Endothelial cell of umbilical vein (primary cell): ENCODE measurements around the gene ALOX5. TPM values are rescaled to one million over a fixed set of nuclear protein-coding genes. Genes with fewer than 3 reads are reported as not detected.

Experiments used
- BruUV-seq: library from RNA; stranded (reverse); fragments of 400-500 nt; replicated peaks from 2 replicates; lab custom pipeline; 2021; lab: Mats Ljungman, UMichigan
- CTCF ChIA-PET: fragments of 300-600, 350-600 bp; sonication (Branson Sonifier 250); formaldehyde crosslinking; loops from one replicate; lab custom pipeline; 2021; ENCODE audit warnings: antibody characterized with exemption, inconsistent platforms; lab: Charles Lee
- POLR2A ChIA-PET: fragments of 300-600, 350-600 bp; sonication (Branson Sonifier 250); formaldehyde crosslinking; loops from one replicate; lab custom pipeline; 2021; ENCODE audit warnings: antibody characterized with exemption, inconsistent platforms; lab: Charles Lee
- DNase-seq: peaks from one replicate; pipeline ENCODE4 v3.0.0-alpha.2; 2011; ENCODE audit warnings: low read depth, low spot score
- FAIRE-seq: peaks from 2 replicates; lab custom pipeline; 2011; peaks lifted over from hg19 to GRCh38; lab: Jason Lieb, UNC
- H2AFZ ChIP-seq: 2 replicates; pipeline ENCODE4 v1.6.0; 2012; ENCODE audit warnings: low read depth, low read length, control low read depth, inconsistent platforms
- H3K27ac ChIP-seq: 2 replicates; pipeline ENCODE4 v1.5.1; 2011; ENCODE audit warnings: low read depth, mild to moderate bottlenecking, control low read depth, low read length, moderate library complexity; ENCODE audit not compliant: insufficient read depth
- H3K27me3 ChIP-seq, 2 experiments: 2 replicates each; pipeline versions ENCODE4 v1.6.0 to v1.6.1; 2011; ENCODE audit warnings: low read length in 2 of 2, mixed read lengths in 1 of 2; ENCODE audit not compliant: control insufficient read depth in 2 of 2, insufficient read depth in 2 of 2
- H3K36me3 ChIP-seq, 2 experiments: 2 replicates in 1 of 2; 3 replicates in 1 of 2; pipeline ENCODE4 v1.5.1; 2011; ENCODE audit warnings: low read length in 2 of 2, mild to moderate bottlenecking in 1 of 2, moderate library complexity in 1 of 2; ENCODE audit not compliant: control insufficient read depth in 2 of 2, insufficient read depth in 2 of 2; ENCODE audit errors: extremely low read depth in 1 of 2
- H3K4me1 ChIP-seq: 3 replicates; pipeline ENCODE4 v1.5.1; 2011; ENCODE audit warnings: mild to moderate bottlenecking, low read length; ENCODE audit not compliant: control insufficient read depth, insufficient read depth; ENCODE audit errors: extremely low read depth
- H3K4me2 ChIP-seq: 2 replicates; pipeline ENCODE4 v1.6.1; 2011; ENCODE audit warnings: low read length, control low read depth, mixed read lengths; ENCODE audit not compliant: insufficient read depth
- H3K4me3 ChIP-seq, 3 experiments: fragments of 200-600 bp in 1 of 3; sonication (generic), shearing (Covaris generic) in 1 of 3; replicated peaks in 1 of 3; 2 replicates each; pipeline ENCODE4 v1.5.1; 2011 to 2016; ENCODE audit warnings: control low read depth in 3 of 3, low read length in 3 of 3, mild to moderate bottlenecking in 2 of 3, inconsistent platforms in 1 of 3, low read depth in 1 of 3, moderate library complexity in 1 of 3; ENCODE audit not compliant: insufficient read depth in 1 of 3
- H3K79me2 ChIP-seq: 2 replicates; pipeline ENCODE4 v1.6.0; 2012; ENCODE audit warnings: low read length, inconsistent platforms; ENCODE audit not compliant: control insufficient read depth, insufficient read depth
- H3K9ac ChIP-seq: replicated peaks from 2 replicates; pipeline ENCODE3; 2011; ENCODE audit warnings: low read length, control low read depth; ENCODE audit not compliant: insufficient read depth; ENCODE audit errors: extremely low read depth
- H3K9me1 ChIP-seq: replicated peaks from 3 replicates; pipeline ENCODE4 v1.6.0; 2011; ENCODE audit warnings: mild to moderate bottlenecking, low read length; ENCODE audit not compliant: control insufficient read depth, insufficient read depth; ENCODE audit errors: extremely low read depth
- H3K9me3 ChIP-seq: replicated peaks from 2 replicates; pipeline ENCODE4 v1.5.1; 2012; ENCODE audit warnings: low read length, inconsistent platforms; ENCODE audit not compliant: control insufficient read depth, insufficient read depth
- H4K20me1 ChIP-seq: replicated peaks from 2 replicates; pipeline ENCODE3; 2011; ENCODE audit warnings: mild to moderate bottlenecking, low read length; ENCODE audit not compliant: control insufficient read depth, insufficient read depth; ENCODE audit errors: extremely low read depth
- EZH2 ChIP-seq: IDR thresholded peaks from 2 replicates; pipeline ENCODE4 v1.6.1; 2012; ENCODE audit warnings: borderline replicate concordance, low read depth, mild to moderate bottlenecking, moderate library complexity, low read length, inconsistent platforms; ENCODE audit not compliant: severe bottlenecking
- FOS ChIP-seq: IDR thresholded peaks from 2 replicates; pipeline ENCODE4 v1.6.1; 2011; ENCODE audit warnings: mild to moderate bottlenecking, low read length, moderate library complexity, borderline replicate concordance; ENCODE audit not compliant: insufficient read depth
- GATA2 ChIP-seq: IDR thresholded peaks from 2 replicates; pipeline ENCODE4 v1.7.0; 2011; ENCODE audit warnings: low read depth, mild to moderate bottlenecking, moderate library complexity, mixed read lengths, low read length; ENCODE audit not compliant: insufficient read length, insufficient read depth
- JUN ChIP-seq: IDR thresholded peaks from 2 replicates; pipeline ENCODE4 v1.6.1; 2011; ENCODE audit warnings: borderline replicate concordance, low read depth; ENCODE audit not compliant: insufficient read length, insufficient read depth
- MAX ChIP-seq: IDR thresholded peaks from 2 replicates; pipeline ENCODE4 v1.6.1; 2011; ENCODE audit not compliant: insufficient read depth, insufficient read length
- MYC ChIP-seq: IDR thresholded peaks from one replicate; pipeline ENCODE4 v1.6.1; 2011; ENCODE audit warnings: mild to moderate bottlenecking, low read depth, low read length
- POLR2A ChIP-seq: IDR thresholded peaks from 2 replicates; pipeline ENCODE4 v1.6.1; 2012; ENCODE audit warnings: low read depth, mild to moderate bottlenecking, control low read depth, low read length
- POLR2AphosphoS5 ChIP-seq: IDR thresholded peaks from 2 replicates; pipeline ENCODE4 v1.6.1; 2012; ENCODE audit warnings: low read depth, mild to moderate bottlenecking, control low read depth, low read length, moderate library complexity; ENCODE audit not compliant: insufficient read depth
- dilution Hi-C: fragments of 300-500 bp; cut with MboI; formaldehyde crosslinking; loops from one replicate; pipeline ENCODE4 v1.15.0; 2019; ENCODE audit warnings: low sequenced_read_pairs; ENCODE audit not compliant: extremely low pct_ligation_motif_present
- intact Hi-C: fragments of 100-400 bp; cut with micrococcal nuclease; formaldehyde crosslinking; loops from one replicate; pipeline ENCODE4 v1.10.0; 2022
- polyA plus RNA-seq, 4 experiments: library from polyadenylated mRNA; depleted of rRNA in 3 of 4; stranded (reverse) in 3 of 4; unstranded in 1 of 4; fragments of >200 nt; gene quantifications; 2 replicates each; pipeline versions ENCODE4 v1.2.1 to v1.2.3, GENCODE V29; 2011 to 2012; ENCODE audit warnings: missing spikeins in 1 of 4
- total RNA-seq: library from RNA; stranded (reverse); gene quantifications from 2 replicates; pipeline ENCODE4 v1.2.3, GENCODE V29; 2021
- TF ChIP-seq, protein P1 (sequence below), 2 donors: IDR thresholded peaks; 1 replicate in 1 of 2; 2 replicates in 1 of 2; pipeline ENCODE4 v1.5.1; 2011; ENCODE audit warnings: low read length in 2 of 2, mild to moderate bottlenecking in 2 of 2, moderate library complexity in 2 of 2, control low read depth in 1 of 2, inconsistent platforms in 1 of 2, low read depth in 1 of 2; ENCODE audit not compliant: insufficient read depth in 1 of 2; ENCODE audit errors: extremely low read depth in 1 of 2

ALOX5 gene
- total and polyA plus RNA-seq, 2 donors (not counting 3 experiments of a cell fraction or from before 2014, with no cell fraction given), result 0.04 TPM; not detected in 1

- FAIRE-seq (no peak), DNase-seq (no peak)
- dilution Hi-C loops (no loop called here), intact Hi-C loops (no loop called here)
- ChIA-PET POLR2A (no interaction called here), CTCF (no interaction called here)
- H4K20me1 ChIP-seq, result no peaks in the 10 kb centered on the region
- no peak overlapping the region for H3K4me2 ChIP-seq
- BruUV-seq, result no TSS peak
- H3K9ac ChIP-seq, result no peak overlapping the region
- H3K79me2 ChIP-seq, result no peaks in the 10 kb centered on the region
- no peaks in the 10 kb centered on the region for H3K9me3 ChIP-seq
- H3K4me3 ChIP-seq, result no peak overlapping the region
- no peaks in the 10 kb centered on the region for H3K36me3 ChIP-seq
- H3K27ac ChIP-seq, result no peak overlapping the region
- TF ChIP-seq MAX, result no peak
- TF ChIP-seq POLR2A, result no peak
- no peak for TF ChIP-seq FOS
- no peak overlapping the region for H2AFZ ChIP-seq
- H3K9me1 ChIP-seq, result no peaks in the 10 kb centered on the region
- no peaks in the 10 kb centered on the region for H3K4me1 ChIP-seq
- peaks cover 0 to 1% of the 10 kb centered on the region in 2 experiments for H3K27me3 ChIP-seq
Observed at GRCh38 chr10:45353186-45353585, 20.8 kb upstream of the ALOX5 start.

DNA sequence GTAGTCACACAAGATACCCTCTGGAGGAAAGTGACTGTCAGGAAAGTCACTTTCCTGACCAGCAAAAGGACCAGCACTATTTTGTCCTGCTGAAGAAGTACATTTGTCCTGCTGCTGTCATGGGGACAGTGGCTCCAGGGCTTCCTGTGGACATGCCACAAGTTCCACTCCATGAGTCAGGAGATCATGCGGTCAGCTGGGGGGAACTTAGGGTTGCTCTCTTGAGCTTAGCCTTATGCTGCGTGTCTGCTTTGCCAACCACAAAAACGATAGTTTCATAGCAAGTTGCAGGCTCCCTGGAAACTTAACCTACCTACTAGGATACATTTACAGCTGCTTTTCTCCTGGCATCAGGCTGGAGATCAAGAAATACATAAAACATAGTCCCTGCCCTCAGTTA lies 19.8 kb upstream of the ALOX5 start:
- Histone ChIP-seq H3K4me3 (no peak overlapping the region), H3K27me3 (peaks cover 0 to 1% of the 10 kb centered on the region in 2 experiments), H2AFZ (no peak overlapping the region), H3K4me1 (no peaks in the 10 kb centered on the region), H3K4me2 (no peak overlapping the region), H3K79me2 (no peaks in the 10 kb centered on the region), H3K36me3 (no peaks in the 10 kb centered on the region), H4K20me1 (no peaks in the 10 kb centered on the region), H3K9me3 (no peaks in the 10 kb centered on the region), H3K27ac (no peak overlapping the region), H3K9me1 (no peaks in the 10 kb centered on the region), H3K9ac (no peak overlapping the region)
- FAIRE-seq (no peak), DNase-seq (no peak)
- ChIA-PET POLR2A (no interaction called here), CTCF (interaction anchor here (0.9 kb wide), 1 partner anchor 104 kb away, joined by 3 read pairs; no protein-coding TSS in a partner anchor)
- BruUV-seq, result no TSS peak
- dilution Hi-C loops (no loop called here), intact Hi-C loops (no loop called here)
- no peak for TF ChIP-seq POLR2AphosphoS5
- no peak for TF ChIP-seq MYC
- no peak for TF ChIP-seq MAX
- no peak for TF ChIP-seq POLR2A
- no peak for TF ChIP-seq GATA2
- TF ChIP-seq JUN, result no peak
- TF ChIP-seq FOS, result no peak
- TF ChIP-seq EZH2, result no peak
- TF ChIP-seq, protein P1, sequence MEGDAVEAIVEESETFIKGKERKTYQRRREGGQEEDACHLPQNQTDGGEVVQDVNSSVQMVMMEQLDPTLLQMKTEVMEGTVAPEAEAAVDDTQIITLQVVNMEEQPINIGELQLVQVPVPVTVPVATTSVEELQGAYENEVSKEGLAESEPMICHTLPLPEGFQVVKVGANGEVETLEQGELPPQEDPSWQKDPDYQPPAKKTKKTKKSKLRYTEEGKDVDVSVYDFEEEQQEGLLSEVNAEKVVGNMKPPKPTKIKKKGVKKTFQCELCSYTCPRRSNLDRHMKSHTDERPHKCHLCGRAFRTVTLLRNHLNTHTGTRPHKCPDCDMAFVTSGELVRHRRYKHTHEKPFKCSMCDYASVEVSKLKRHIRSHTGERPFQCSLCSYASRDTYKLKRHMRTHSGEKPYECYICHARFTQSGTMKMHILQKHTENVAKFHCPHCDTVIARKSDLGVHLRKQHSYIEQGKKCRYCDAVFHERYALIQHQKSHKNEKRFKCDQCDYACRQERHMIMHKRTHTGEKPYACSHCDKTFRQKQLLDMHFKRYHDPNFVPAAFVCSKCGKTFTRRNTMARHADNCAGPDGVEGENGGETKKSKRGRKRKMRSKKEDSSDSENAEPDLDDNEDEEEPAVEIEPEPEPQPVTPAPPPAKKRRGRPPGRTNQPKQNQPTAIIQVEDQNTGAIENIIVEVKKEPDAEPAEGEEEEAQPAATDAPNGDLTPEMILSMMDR (IDR thresholded peaks at IDR 0.05; ENCODE audit: extremely low read depth in 1 of 2, insufficient read depth in 1 of 2, low read depth in 1 of 2, low read length in 2 of 2), result no peak
